Duodenal mucosa (tissue), 2 donors: ENCODE results near the gene MYCN.
"Not testable (repeated sequence)": the region's sequence is repeated elsewhere in the genome, so short reads cannot be mapped to it uniquely, and the experiment has no call there.

ENCODE experiments used
- H3K27ac ChIP-seq: one replicate; pipeline ENCODE4 v1.7.0; 2013; ENCODE audit warnings: low read depth, low read length
- H3K27me3 ChIP-seq, 2 donors: one replicate each; pipeline ENCODE4 v1.7.0; 2013; ENCODE audit warnings: low read length in 2 of 2, control low read depth in 1 of 2; ENCODE audit not compliant: insufficient read depth in 2 of 2, control insufficient read depth in 1 of 2
- H3K36me3 ChIP-seq, 2 donors: one replicate each; pipeline ENCODE4 v1.7.0; 2013; ENCODE audit warnings: low read length in 2 of 2, control low read depth in 1 of 2; ENCODE audit not compliant: insufficient read depth in 2 of 2, control insufficient read depth in 1 of 2
- H3K4me1 ChIP-seq, 2 donors: one replicate each; pipeline ENCODE4 v1.7.0; 2013; ENCODE audit warnings: low read length in 2 of 2, control low read depth in 1 of 2; ENCODE audit not compliant: insufficient read depth in 2 of 2, control insufficient read depth in 1 of 2
- H3K4me3 ChIP-seq, 2 donors: one replicate each; pipeline ENCODE4 v1.7.0; 2013; ENCODE audit warnings: low read length in 2 of 2, low read depth in 1 of 2
- H3K9ac ChIP-seq, 2 donors: one replicate each; pipeline ENCODE4 v1.7.0; 2013; ENCODE audit warnings: low read length in 2 of 2, low read depth in 1 of 2
- H3K9me3 ChIP-seq, 2 donors: one replicate each; pipeline ENCODE4 v1.7.0; 2013; ENCODE audit warnings: low read length in 2 of 2, control low read depth in 1 of 2; ENCODE audit not compliant: control insufficient read depth in 1 of 2

Gene MYCN

GRCh38 chr2:15951936-15952335 lies 11.6 kb downstream of the MYCN start:
- not testable (repeated sequence) for H3K4me3 ChIP-seq, H3K9me3 ChIP-seq, H3K27me3 ChIP-seq, H3K27ac ChIP-seq, H3K9ac ChIP-seq, H3K4me1 ChIP-seq, H3K36me3 ChIP-seq

GRCh38 chr2:15952451-15953146 lies 12.2 kb downstream of the MYCN start:
- H3K4me1 ChIP-seq: no peaks in the 10 kb centered on the region
- no peaks in the 10 kb centered on the region for H3K27me3 ChIP-seq
- no peaks in the 10 kb centered on the region for H3K9me3 ChIP-seq
- H3K4me3 ChIP-seq: no peak overlapping the region
- H3K36me3 ChIP-seq: no peaks in the 10 kb centered on the region
- H3K27ac ChIP-seq: no peak overlapping the region
- H3K9ac ChIP-seq: no peak overlapping the region

GRCh38 chr2:15953147-15953630 lies 12.8 kb downstream of the MYCN start:
- H3K36me3 ChIP-seq: no peaks in the 10 kb centered on the region
- H3K9ac ChIP-seq: no peak overlapping the region
- H3K4me1 ChIP-seq: no peaks in the 10 kb centered on the region
- no peak overlapping the region for H3K27ac ChIP-seq
- no peak overlapping the region for H3K4me3 ChIP-seq
- no peaks in the 10 kb centered on the region for H3K27me3 ChIP-seq
- no peaks in the 10 kb centered on the region for H3K9me3 ChIP-seq

GRCh38 chr2:15953891-15954680 lies 13.7 kb downstream of the MYCN start:
- Histone ChIP-seq H3K27me3 (no peaks in the 10 kb centered on the region), H3K36me3 (no peaks in the 10 kb centered on the region), H3K9ac (no peak overlapping the region), H3K4me3 (no peak overlapping the region), H3K4me1 (no peaks in the 10 kb centered on the region), H3K9me3 (no peaks in the 10 kb centered on the region), H3K27ac (no peak overlapping the region)

GRCh38 chr2:15954761-15955160 lies 14.4 kb downstream of the MYCN start:
- no peaks in the 10 kb centered on the region for H3K9me3 ChIP-seq
- H3K27me3 ChIP-seq: no peaks in the 10 kb centered on the region
- no peaks in the 10 kb centered on the region for H3K4me1 ChIP-seq
- H3K4me3 ChIP-seq: no peak overlapping the region
- H3K36me3 ChIP-seq: no peaks in the 10 kb centered on the region
- H3K9ac ChIP-seq: no peak overlapping the region
- H3K27ac ChIP-seq: no peak overlapping the region

GRCh38 chr2:15955232-15955988 lies 15.1 kb downstream of the MYCN start:
- Histone ChIP-seq H3K27me3 (no peaks in the 10 kb centered on the region), H3K4me3 (no peak overlapping the region), H3K9me3 (no peaks in the 10 kb centered on the region), H3K9ac (no peak overlapping the region), H3K4me1 (no peaks in the 10 kb centered on the region), H3K27ac (no peak overlapping the region), H3K36me3 (no peaks in the 10 kb centered on the region)

GRCh38 chr2:15956230-15956629 lies 15.9 kb downstream of the MYCN start:
- Histone ChIP-seq H3K27ac (no peak overlapping the region), H3K9ac (no peak overlapping the region), H3K4me1 (no peaks in the 10 kb centered on the region), H3K4me3 (no peak overlapping the region), H3K36me3 (no peaks in the 10 kb centered on the region), H3K9me3 (no peaks in the 10 kb centered on the region), H3K27me3 (no peaks in the 10 kb centered on the region)

- H3K27ac ChIP-seq: no peak overlapping the region
Observed at GRCh38 chr2:15956751-15957736, 16.7 kb downstream of the MYCN start.

GRCh38 chr2:15957881-15958713 lies 17.7 kb downstream of the MYCN start:
- Histone ChIP-seq H3K36me3 (no peaks in the 10 kb centered on the region), H3K9me3 (no peaks in the 10 kb centered on the region), H3K4me3 (no peak overlapping the region), H3K4me1 (no peaks in the 10 kb centered on the region), H3K27me3 (no peaks in the 10 kb centered on the region), H3K27ac (no peak overlapping the region), H3K9ac (no peak overlapping the region)

More at GRCh38 chr2:15956751-15957736, 16.7 kb downstream of the MYCN start:
- Histone ChIP-seq H3K9me3 (no peaks in the 10 kb centered on the region), H3K9ac (no peak overlapping the region), H3K36me3 (no peaks in the 10 kb centered on the region), H3K27me3 (no peaks in the 10 kb centered on the region), H3K4me1 (no peaks in the 10 kb centered on the region), H3K4me3 (no peak overlapping the region)
